Activated naive CD8-positive, alpha-beta T cell treated with anti-CD3 and anti-CD28 coated beads for 36 hours (primary cell): ENCODE results near the gene PIAS4. TPM values are rescaled to one million over a fixed set of nuclear protein-coding genes. Genes with fewer than 3 reads are reported as not detected.

Experiments
- DNase-seq: peaks from one replicate; pipeline ENCODE4 v3.0.0; 2021
- H3K27ac Mint-ChIP-seq: one replicate; pipeline ENCODE4 v1.8.0; 2022; ENCODE audit warnings: mild to moderate bottlenecking, moderate library complexity, mixed read lengths
- H3K27me3 Mint-ChIP-seq: one replicate; pipeline ENCODE4 v1.8.0; 2022; ENCODE audit warnings: mild to moderate bottlenecking, mixed read lengths
- H3K36me3 Mint-ChIP-seq: one replicate; pipeline ENCODE4 v1.8.0; 2021; ENCODE audit warnings: mild to moderate bottlenecking, mixed read lengths
- H3K4me1 Mint-ChIP-seq: one replicate; pipeline ENCODE4 v1.8.0; 2021; ENCODE audit warnings: mixed read lengths
- H3K4me3 Mint-ChIP-seq: one replicate; pipeline ENCODE4 v1.8.0; 2022; ENCODE audit warnings: mild to moderate bottlenecking, moderate library complexity, mixed read lengths
- H3K9me3 Mint-ChIP-seq: one replicate; pipeline ENCODE4 v1.8.0; 2022; ENCODE audit warnings: mixed read lengths
- total RNA-seq, 2 experiments: library from RNA; stranded (reverse); gene quantifications; one replicate each; pipeline ENCODE4 v1.2.3, GENCODE V29; 2021

PIAS4 gene
- total RNA-seq, 2 experiments from 2014 or later = 24.0 to 26.3 TPM

DNA sequence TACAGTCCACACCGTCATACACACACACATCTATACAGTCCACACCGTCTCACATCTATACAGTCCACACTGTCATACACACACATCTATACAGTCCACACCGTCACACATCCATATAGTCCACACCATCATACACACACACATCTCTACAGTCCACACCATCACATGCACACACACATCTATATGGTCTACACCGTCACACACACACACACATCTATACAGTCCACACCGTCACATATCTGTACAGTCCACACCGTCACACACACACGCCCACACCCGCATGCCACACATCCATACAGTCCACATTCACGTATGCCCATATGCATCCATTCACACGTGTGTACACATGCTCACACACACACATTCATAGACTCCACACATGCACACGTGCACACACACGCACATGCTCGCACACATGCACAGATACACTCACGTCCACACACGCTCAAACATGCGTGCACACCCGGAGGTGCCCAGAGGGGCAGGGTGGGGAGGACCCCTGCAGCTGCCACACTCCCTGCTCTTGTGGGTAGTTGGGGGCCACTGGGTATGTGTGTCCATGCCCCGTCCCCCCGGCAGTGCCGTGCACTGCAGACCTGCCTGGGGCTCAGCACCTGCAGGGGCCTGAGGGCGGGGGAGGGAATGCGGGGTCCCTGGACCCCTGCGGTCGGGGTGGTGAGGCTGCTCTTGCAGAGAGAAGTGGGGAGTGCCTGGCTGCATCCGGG lies 29.2 kb downstream of the PIAS4 start:
- Mint-ChIP-seq H3K27ac (no peak overlapping the region), H3K27me3 (no peaks in the 10 kb centered on the region), H3K4me1 (no peaks in the 10 kb centered on the region), H3K9me3 (no peaks in the 10 kb centered on the region), H3K36me3 (no peaks in the 10 kb centered on the region), H3K4me3 (no peak overlapping the region)
- no peak for DNase-seq

DNA sequence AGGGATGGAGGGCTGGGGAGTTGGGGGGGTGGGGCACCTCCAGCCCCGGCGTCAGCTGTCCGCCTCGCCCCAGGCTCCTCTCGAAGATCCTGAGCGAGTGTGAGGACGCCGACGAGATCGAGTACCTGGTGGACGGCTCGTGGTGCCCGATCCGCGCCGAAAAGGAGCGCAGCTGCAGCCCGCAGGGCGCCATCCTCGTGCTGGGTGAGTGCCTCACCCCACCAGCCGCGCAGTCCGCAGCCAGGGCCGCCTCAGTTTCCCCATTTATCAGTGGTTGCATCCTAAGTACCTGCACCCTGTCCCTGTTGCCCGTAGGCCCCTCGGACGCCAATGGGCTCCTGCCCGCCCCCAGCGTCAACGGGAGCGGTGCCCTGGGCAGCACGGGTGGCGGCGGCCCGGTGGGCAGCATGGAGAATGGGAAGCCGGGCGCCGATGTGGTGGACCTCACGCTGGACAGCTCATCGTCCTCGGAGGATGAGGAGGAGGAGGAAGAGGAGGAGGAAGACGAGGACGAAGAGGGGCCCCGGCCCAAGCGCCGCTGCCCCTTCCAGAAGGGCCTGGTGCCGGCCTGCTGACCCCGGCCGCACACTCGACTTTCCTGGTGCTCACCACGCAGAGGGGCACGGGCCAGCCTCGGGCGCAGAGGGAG lies 29.9 kb downstream of the PIAS4 start:
- no peaks in the 10 kb centered on the region for H3K9me3 Mint-ChIP-seq
- H3K4me1 Mint-ChIP-seq = no peaks in the 10 kb centered on the region
- no peak for DNase-seq
- no peaks in the 10 kb centered on the region for H3K36me3 Mint-ChIP-seq
- no peak overlapping the region for H3K4me3 Mint-ChIP-seq
- no peaks in the 10 kb centered on the region for H3K27me3 Mint-ChIP-seq
- no peak overlapping the region for H3K27ac Mint-ChIP-seq

DNA sequence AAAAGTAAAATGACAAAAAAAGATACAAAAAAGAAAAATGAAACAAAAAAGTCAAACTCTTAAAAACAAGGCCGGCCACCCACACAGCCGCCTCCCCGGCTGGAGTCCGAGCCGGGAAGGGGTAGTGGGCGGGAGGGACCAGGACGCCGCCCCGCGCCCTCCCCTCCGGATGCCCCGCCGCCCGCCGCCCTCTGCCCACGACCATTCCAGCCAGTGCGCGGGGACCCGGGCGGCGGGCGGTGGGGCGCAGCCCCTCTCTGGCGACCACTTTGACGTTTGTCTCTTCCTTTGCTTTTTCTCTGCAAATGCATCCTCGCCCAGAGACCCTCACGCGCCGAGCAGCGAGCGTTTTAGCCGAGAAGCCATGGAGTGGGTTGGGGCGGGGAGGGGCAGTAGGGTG lies 30.5 kb downstream of the PIAS4 start:
- H3K27ac Mint-ChIP-seq = no peak overlapping the region
- no peak for DNase-seq
- no peaks in the 10 kb centered on the region for H3K27me3 Mint-ChIP-seq
- H3K9me3 Mint-ChIP-seq = no peaks in the 10 kb centered on the region
- H3K4me1 Mint-ChIP-seq = no peaks in the 10 kb centered on the region
- no peaks in the 10 kb centered on the region for H3K36me3 Mint-ChIP-seq
- H3K4me3 Mint-ChIP-seq = no peak overlapping the region

DNA sequence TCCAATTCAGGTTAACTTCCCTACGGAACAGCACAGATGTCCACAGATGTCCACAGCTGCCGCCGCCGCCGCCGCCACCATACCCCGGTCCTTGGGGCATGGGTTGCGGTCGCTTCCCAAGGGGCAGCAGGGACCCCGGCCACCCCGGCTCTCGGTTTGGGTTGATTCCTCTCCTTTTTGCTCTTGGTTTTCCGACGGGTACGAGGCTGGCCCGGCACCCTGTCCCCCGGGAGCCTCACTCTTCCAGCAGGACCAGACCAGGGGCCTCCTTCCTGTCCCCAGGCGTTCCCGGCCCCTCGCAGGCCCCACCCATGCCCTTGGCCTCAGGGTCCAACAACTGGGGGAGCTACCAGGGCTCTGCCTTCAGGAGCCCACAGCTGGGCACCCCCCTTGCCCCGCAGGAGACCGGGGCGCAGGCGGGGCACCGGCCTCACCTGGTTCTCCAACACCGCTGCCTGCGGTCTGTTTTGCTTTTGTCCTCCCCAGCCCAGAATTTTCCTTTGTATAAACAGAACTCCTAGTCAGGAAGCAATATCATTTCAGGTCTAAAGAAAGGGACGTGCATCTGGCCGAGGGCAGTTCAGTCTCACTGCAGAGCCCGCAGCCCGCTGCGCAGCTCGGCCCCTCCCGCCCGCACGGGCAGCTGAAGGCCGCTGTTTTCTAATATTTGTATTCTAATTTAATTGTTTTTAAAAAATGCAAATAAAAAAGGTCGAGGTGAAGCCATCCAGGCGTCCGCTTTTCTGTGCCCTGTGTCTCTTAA lies 31.3 kb downstream of the PIAS4 start:
- no peaks in the 10 kb centered on the region for H3K9me3 Mint-ChIP-seq

DNA sequence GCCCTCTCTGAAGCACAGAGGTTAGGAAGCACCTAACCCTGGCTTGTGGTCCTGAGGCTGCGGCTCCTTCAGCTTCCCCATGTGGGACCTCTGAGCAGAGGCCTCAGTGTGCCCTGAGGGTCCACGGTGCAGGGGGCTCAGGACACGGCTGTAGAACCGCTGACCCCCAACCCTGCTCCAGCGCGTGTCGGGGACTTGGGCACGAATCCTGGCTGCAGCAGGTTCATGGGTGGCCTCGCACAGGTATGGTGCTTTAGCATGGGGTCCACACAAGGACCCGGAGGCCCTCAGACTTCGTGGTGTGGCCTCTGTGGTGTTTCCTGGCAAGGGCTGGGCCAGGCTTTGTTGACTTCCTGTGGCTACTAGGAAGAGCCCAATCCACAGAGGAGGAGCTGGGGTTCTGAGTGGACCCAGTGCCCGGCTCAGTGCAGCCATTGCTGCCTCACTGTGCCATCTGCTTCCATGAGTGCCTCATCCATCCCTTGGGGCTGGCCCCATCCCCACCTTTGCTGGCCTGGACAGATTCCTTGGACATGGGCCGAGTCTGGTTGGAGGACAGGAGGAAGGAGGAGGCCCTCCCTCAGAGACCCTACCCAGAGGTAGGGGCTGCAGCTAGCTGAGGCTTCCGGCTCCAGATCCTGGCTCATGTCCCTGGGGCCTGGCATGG lies 34.7 kb downstream of the PIAS4 start:
- DNase-seq = no peak
- Mint-ChIP-seq H3K4me1 (peaks cover 6% of the 10 kb centered on the region), H3K36me3 (no peaks in the 10 kb centered on the region), H3K27ac (no peak overlapping the region), H3K9me3 (no peaks in the 10 kb centered on the region), H3K4me3 (no peak overlapping the region), H3K27me3 (no peaks in the 10 kb centered on the region)

More for the DNA sequence above, 31.3 kb downstream of the PIAS4 start:
- no peaks in the 10 kb centered on the region for H3K27me3 Mint-ChIP-seq
- no peaks in the 10 kb centered on the region for H3K4me1 Mint-ChIP-seq
- no peak for DNase-seq
- H3K36me3 Mint-ChIP-seq = no peaks in the 10 kb centered on the region
- H3K27ac Mint-ChIP-seq = peak overlapping the region; percentile 32
- H3K4me3 Mint-ChIP-seq = no peak overlapping the region

DNA sequence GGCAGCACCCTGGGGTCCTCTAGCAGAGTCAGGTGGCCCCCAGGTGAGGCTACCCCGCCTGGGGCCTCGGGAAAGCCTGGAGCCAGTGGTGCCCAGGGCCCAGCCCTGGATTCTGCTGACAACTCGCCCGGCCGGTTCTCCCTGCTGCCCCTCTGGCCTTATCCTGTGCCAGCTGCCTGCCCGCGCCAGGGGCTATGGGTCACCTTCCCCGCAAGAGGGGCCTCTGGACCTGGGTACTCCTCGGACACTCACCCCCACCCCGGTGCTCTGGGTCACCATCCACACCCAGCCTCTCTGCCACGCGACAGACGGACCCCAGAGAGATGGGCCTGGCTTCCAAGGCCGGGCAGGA lies 35.2 kb downstream of the PIAS4 start:
- DNase-seq = no peak
- no peak overlapping the region for H3K4me3 Mint-ChIP-seq
- H3K4me1 Mint-ChIP-seq = peaks cover 6% of the 10 kb centered on the region
- H3K9me3 Mint-ChIP-seq = no peaks in the 10 kb centered on the region
- no peak overlapping the region for H3K27ac Mint-ChIP-seq
- H3K36me3 Mint-ChIP-seq = no peaks in the 10 kb centered on the region
- no peaks in the 10 kb centered on the region for H3K27me3 Mint-ChIP-seq

DNA sequence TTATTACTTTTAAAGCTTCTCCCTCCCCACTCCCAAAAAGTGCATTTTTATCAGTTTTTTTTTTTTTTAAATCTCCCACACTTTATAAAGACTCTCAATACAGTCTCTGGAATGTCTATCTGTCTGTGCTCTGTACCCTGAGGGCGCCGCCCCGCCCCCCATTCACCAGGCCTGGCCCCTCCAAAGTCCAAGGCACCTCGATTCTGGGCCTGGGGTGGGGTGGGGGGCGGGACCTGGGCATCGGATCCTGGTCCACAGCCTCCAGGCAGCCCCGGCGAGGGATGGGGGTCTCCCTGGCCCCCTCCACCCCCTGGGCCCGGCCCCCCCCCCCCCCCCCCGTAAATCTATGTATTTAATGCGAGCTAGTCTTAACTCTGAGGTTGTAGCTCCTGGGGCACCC lies 35.9 kb downstream of the PIAS4 start:
- Mint-ChIP-seq H3K27ac (no peak overlapping the region), H3K36me3 (no peaks in the 10 kb centered on the region), H3K9me3 (no peaks in the 10 kb centered on the region), H3K4me3 (no peak overlapping the region), H3K27me3 (no peaks in the 10 kb centered on the region), H3K4me1 (peaks cover 6% of the 10 kb centered on the region)
- DNase-seq = no peak

DNA sequence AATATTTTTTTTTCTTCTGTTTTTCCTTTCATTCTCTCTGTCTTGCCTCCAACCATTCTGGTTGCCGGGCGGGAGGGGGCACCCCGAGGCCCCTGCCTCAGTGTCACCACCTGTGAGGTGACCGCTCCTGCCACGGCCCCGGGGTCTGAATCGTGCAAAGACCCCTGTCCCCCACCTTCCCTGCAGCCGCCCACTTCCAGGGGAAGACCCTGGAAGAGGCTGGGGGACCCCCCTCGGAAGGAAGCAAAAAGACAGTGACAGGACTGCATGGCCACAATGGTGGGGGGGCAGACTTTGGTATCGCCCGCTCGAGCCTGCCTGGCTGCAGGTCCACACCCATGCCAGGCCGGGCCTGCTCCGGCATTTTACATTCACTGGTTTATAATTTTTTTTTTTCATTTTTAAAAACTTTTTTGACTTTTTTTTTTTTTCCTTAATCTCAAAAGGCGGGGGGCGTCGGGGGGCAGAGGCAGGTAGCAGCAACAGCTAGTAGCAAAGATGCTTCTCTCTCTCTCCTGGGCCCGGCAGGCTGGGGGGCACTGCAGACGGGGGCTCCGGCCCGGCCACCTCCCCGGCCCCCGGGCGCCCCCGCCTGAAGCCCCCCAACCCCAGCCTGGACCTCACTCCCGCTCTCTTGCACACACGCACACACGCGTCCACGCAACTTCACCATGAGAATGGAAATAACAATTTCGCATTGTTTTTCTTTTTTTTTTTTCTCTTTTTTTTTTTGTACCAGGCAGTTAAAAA lies 36.6 kb downstream of the PIAS4 start:
- Mint-ChIP-seq H3K27ac (no peak overlapping the region), H3K27me3 (no peaks in the 10 kb centered on the region), H3K36me3 (no peaks in the 10 kb centered on the region), H3K9me3 (no peaks in the 10 kb centered on the region), H3K4me3 (no peak overlapping the region), H3K4me1 (peaks cover 6% of the 10 kb centered on the region)
- no peak for DNase-seq

DNA sequence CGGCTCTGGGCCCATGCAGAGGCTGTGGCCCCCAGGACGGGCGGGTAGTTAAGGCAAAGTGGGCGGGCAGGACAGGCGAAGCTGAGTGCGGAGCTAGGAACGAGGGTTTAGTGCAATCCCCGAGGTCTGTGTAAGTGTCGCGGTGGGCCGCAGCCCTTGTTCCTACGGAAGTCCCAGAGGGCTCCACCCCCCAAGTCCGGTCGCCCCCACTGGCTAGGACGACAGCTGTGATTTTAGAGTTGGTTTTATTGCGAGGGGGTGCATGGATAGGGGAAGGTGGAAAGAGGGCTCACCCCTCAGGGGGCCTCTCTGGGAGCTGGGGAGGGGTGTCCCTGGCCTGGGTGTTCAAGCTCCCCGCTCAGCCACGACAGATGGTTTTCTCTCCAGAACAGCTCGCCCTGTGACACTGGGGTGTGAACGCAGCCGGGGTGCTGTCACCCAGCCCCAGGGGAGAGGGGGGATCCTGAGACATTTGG lies 37.5 kb downstream of the PIAS4 start:
- peaks cover 4% of the 10 kb centered on the region for H3K36me3 Mint-ChIP-seq
- H3K27me3 Mint-ChIP-seq = no peaks in the 10 kb centered on the region
- peaks cover 6% of the 10 kb centered on the region for H3K4me1 Mint-ChIP-seq
- no peaks in the 10 kb centered on the region for H3K9me3 Mint-ChIP-seq
- no peak overlapping the region for H3K27ac Mint-ChIP-seq
- no peak overlapping the region for H3K4me3 Mint-ChIP-seq
- DNase-seq = no peak

DNA sequence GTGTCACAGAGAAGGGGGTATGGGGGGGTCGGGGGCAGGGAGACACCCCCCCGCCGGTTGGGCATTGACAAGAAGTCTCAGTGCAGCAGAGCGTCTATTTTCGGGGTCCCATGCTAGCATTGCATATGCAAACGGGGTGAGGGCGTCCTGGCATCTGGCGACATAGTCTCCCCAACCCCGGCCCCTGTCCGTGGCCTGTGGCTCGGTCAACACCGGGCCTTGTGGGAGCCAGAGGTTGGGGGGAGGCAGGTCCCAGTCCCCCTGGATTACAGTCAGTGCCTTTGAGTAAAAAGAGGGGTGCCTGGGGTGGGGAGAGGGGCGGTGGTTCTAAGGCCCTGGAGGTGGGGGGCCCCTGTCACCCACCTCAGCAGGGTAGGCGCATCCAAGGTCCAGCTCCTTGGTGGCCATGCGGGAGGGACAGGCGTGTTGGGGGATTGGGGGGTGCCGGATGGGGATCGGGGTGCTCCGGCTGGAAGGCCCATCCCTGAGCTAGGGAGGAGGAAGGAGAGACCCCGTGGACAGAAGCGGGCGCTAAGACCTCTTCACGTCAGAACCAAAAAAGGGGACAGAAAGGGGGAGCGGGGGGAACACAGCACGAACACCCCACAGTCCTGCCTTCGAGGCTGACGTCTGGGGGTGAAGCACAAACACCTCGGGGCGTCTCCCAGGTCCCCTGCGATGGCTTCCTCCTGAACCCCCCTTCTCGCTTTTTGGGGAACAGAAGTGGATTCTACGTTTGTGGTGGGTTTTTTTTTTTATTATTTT lies 38.2 kb downstream of the PIAS4 start:
- H3K4me3 Mint-ChIP-seq = no peak overlapping the region
- peaks cover 6% of the 10 kb centered on the region for H3K4me1 Mint-ChIP-seq
- no peak for DNase-seq
- H3K27me3 Mint-ChIP-seq = no peaks in the 10 kb centered on the region
- H3K27ac Mint-ChIP-seq = peak overlapping the region; percentile 75
- H3K9me3 Mint-ChIP-seq = no peaks in the 10 kb centered on the region
- H3K36me3 Mint-ChIP-seq = peaks cover 9% of the 10 kb centered on the region

DNA sequence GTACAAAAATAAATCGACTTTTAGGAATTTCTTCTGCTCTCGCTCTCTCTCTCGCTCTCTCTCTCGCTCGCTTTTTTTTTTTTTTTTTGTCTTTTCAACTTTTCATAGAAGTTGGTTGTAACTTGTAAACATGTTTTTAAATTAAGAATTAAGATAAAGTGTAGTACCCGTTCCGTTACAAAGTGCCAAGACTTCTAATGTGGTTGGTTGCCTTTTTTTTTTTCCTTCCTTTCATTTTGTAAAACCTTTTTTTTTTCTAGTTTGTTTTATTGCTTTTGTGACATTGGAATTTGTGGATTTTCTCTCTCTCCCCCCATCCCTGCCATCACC lies 38.8 kb downstream of the PIAS4 start:
- H3K9me3 Mint-ChIP-seq = no peaks in the 10 kb centered on the region
- peaks cover 13% of the 10 kb centered on the region for H3K36me3 Mint-ChIP-seq
- H3K4me1 Mint-ChIP-seq = peaks cover 10% of the 10 kb centered on the region
- peak overlapping the region; percentile 32 for H3K4me3 Mint-ChIP-seq
- no peaks in the 10 kb centered on the region for H3K27me3 Mint-ChIP-seq
- peak overlapping the region; percentile 75 for H3K27ac Mint-ChIP-seq
- DNase-seq = no peak

DNA sequence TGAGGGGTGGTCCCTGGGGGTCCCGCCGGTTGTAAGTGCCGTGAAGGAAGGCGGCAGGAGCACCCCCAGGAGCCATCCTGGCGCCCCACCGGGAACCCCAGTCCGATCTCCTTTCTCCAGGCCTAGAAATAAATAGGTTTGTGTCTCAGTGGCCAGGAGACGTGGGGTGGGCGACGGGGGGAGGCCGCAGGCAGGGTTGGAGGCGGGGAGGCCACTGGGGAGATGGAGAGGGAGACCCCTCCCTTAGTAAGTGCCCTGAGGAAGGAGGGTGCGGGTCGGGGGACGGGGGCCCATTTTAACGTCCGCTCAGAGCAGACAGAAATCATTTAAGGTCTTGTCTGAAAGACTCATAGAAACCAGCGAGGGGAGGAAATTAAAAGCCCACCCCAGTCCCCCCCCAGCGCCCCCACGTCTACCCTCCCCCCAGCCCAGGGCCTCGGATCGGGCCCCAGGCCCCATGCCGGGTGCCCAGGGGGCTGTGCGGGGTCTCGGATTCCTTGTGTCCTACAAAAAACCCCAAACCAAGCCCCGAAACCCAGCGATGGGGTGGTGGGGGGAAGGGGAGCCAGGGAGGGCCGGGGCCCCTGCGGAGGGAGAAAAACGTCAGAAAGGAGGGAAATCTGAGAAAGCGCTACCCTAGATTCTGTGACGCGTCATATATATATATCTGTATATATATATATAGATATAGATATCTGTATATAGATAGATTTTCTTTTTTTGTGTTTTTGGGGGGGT lies 39.6 kb downstream of the PIAS4 start:
- Mint-ChIP-seq H3K4me3 (no peak overlapping the region), H3K36me3 (peaks cover 16% of the 10 kb centered on the region), H3K27me3 (no peaks in the 10 kb centered on the region), H3K4me1 (peaks cover 13% of the 10 kb centered on the region), H3K27ac (no peak overlapping the region), H3K9me3 (no peaks in the 10 kb centered on the region)
- DNase-seq = no peak

DNA sequence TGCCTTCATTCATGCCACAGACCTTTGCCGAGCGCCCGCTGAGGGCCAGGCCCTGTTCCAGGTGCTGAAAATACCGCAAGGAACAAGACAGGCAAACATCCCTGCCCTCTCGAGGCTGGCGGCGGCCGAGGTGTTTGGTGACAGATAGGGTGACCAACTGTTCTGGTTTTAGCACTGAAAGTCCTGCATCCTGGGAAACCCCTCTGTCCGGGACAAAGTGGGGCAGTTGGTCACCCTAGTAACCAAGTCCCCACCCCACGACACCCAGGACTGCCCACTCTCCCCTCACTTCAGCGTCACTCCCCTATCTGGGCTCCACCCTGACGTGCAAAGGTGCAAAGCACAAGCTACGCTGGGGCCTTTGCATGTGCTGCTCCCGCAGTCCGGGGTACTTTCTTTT lies 41.9 kb downstream of the PIAS4 start:
- Mint-ChIP-seq H3K4me1 (peaks cover 23% of the 10 kb centered on the region), H3K9me3 (no peaks in the 10 kb centered on the region), H3K4me3 (no peak overlapping the region), H3K27me3 (no peaks in the 10 kb centered on the region), H3K36me3 (peaks cover 27% of the 10 kb centered on the region), H3K27ac (peak overlapping the region; percentile 13)
- DNase-seq = no peak
